Fibroblast of peridontal ligament (primary cell): Measurements from ENCODE around the gene ZNF18.
"Not testable (repeated sequence)": the region's sequence is repeated elsewhere in the genome, so short reads cannot be mapped to it uniquely, and the experiment has no call there.

Experiments used
- DNase-seq: peaks from one replicate; pipeline ENCODE4 v3.0.0-alpha.2; 2010; ENCODE audit errors: extremely low read depth

Gene ZNF18

DNA sequence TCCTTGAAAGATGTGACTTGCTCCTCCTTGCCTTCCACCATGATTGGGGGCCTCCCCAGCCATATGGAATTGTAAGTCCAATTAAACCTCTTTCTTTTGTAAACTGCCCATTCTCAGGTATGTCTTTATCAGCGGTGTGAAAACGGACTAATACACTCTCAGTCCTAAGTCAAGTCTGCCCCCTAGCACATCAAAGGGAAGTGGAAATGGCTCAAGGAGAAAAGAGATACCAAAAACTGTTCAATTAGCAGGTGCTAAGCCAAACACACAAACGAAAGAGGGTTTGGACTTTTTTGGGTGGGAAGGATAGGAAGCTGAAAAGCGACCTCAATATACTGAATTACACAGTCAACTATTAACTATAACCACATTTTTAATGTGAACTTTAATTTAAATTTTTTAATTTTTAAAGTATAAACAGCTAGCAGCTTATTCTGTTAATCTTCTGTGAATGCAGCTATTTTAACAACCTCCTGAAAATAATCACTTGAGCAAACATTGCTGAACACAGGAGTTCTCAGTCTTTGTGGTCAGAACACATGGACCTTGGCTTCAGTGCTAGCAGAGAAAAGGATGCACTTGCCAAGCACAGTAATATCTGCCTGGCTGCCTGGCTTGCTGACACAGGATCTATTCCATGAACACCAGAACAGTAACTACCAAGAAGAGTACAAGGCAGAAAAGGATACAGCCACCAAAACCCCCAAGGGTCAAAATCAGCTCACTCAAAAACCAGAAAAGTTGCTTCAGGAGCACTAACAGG, 10.9 kb downstream of the ZNF18 start:
- DNase-seq: peak; percentile 60

GRCh38 chr17:11981862-11982261, 15.4 kb downstream of the ZNF18 start:
- DNase-seq: no peak

- peak; percentile 11 for DNase-seq
Observed at GRCh38 chr17:11980813-11981212, 16.5 kb downstream of the ZNF18 start.

GRCh38 chr17:11979795-11980194, 17.5 kb downstream of the ZNF18 start:
- DNase-seq: no peak

GRCh38 chr17:11972741-11973140, 24.5 kb downstream of the ZNF18 start:
- not testable (repeated sequence) for DNase-seq

DNA sequence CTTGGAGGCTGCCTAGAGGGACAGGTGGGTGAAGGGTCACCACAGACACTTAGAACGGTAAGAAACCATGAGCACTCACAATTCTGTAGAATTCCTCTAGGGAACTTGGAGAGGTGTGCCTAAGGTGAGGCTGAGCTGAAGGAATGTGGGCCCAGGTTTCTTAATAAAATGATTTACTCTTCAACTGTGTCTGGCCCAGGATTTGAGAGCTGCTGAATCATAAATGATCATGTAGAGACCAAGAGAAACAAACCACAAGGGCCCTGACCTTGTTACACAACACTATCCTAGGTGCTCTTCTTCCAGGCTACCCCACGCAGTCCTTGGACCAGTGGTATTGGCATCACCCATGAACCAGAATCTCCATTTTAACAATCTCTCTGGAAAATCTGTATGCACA, 27.7 kb downstream of the ZNF18 start:
- no peak for DNase-seq

- no peak for DNase-seq
Observed at GRCh38 chr17:11954936-11955335, 42.3 kb downstream of the ZNF18 start.

- DNase-seq: peak; percentile 1
Observed at GRCh38 chr17:11953924-11954323, 43.4 kb downstream of the ZNF18 start.

DNA sequence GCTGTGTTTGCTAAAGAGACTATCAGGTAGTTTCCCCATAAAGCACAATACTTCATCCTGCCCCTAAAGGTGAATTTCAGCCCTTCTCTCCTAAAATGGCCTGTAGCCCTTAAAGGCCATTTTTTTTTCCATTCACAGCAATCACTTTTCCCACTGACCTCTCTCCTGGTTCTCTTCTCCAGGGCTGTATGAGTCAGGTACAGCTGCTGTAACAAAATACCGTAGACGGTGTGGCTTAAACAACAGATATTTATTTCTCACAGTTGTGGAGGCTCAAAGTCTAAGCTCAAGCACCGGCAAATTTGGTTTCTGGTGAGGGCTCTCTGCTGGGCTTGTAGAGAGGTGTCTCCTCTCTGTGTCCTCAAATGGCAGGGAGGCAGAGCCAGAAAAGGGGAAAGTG, 44.7 kb downstream of the ZNF18 start:
- DNase-seq: no peak

DNA sequence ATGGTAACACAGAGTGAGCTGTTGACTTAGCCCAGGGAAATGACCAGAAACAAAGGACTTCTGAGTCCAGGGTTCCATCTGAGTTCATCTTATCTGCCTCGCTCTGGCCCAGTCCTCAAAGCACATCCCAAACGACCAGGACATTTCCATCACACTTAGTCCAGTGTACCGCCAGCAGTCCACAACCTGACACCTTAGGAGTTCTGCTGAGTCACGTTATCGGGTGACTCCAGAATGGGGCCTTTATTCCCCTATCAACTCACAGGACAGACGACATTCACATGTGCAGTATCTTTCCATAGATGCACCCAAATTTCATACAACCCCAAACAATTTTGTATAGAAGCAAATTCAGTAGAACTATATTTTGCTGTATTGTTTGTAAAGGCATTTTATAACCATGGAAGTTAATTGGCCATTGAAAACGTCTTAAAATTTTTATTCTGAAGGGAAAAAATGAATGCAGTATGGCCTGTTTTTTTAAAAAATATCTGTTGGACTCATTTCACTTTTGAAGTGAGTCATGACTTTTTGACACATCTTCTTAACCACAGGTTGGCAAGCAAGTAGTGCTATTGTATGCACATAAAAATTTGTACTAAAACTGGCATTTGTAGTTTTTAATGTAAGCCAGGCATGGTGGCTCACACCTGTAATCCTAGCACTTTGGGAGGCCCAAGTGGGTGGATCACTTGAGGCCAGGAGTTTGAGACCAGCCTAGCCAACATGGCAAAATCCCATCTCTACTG, 46.3 kb downstream of the ZNF18 start:
- peak; percentile 5 for DNase-seq

DNA sequence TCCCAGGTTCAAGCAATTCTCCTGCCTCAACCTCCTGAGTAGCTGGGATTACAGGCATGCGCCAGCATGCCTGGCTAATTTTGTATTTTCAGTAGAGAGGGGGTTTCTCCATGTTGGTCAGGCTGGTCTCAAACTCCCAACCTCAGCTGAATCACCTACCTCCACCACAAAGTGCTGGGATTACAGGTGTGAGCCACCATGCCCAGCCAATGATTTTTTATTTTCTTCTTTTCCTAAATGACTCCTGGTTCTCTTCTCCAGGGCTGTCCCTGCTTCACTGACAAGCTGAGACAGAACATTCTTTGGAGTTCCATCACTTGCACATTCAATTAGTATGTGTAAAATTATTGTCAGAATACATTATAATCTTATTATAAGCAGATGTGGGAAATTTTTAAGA, 47.7 kb downstream of the ZNF18 start:
- DNase-seq: not testable (repeated sequence)

DNA sequence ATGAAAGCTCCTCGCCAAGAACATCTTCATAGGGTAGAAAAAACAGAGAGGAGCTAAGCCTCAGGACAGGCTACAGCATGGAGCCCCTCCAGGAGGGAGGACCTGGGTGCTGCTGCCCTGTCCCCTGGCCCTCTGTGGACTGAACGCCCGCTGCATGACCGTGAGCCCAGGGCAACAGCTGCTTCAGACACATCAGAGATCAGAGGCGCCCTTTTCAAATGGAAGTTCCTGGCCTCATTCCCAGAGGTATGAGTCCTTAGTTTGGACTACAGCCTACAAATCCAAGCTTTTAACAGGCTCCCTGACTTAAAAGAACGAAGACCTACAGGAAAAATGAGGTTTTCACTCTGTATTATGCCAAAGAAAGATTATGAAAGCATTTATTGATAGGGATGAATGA, 48.5 kb downstream of the ZNF18 start:
- DNase-seq: peak; percentile 54

DNA sequence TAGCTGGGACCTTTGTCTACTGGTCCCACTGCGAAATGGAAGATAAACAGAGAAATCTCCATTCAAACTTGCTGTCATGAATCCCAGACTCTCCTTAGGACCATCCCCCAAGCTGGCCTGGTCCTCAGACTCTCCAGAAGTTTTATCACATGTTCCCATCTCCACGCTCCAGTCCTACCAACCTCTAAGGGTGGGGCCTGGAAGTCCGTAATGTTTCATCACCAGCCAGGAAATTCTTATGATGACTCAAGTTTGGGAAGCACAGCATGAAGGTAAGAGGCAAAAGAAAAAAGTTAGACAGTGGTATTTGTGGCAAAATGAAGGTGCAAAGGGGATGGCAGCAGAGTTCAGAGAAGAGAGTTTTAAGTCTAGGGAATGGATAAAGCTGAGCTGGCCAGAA, 52.7 kb downstream of the ZNF18 start:
- no peak for DNase-seq

GRCh38 chr17:11943759-11944347, 53.4 kb downstream of the ZNF18 start:
- DNase-seq: no peak

GRCh38 chr17:11943086-11943485, 54.2 kb downstream of the ZNF18 start:
- DNase-seq: not testable (repeated sequence)

DNA sequence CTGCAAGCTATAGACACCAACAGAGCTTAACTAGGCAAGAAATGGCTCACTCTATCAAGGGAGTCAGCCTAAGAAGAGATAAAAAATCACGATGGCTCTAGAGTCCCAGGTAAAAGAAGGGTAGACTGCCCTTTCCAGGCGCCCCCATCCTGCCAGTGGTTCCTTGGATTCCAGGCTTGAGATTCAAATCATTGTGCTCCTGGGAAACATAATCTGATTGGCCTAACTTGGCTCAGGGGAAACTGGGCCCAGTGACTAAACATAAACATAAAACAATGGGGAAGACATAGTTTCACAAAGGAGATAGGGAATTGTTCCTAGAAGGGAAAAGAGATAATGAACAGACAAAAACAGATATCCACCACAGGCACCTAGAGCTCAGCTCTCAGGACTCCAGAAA, 56.4 kb downstream of the ZNF18 start:
- DNase-seq: no peak

DNA sequence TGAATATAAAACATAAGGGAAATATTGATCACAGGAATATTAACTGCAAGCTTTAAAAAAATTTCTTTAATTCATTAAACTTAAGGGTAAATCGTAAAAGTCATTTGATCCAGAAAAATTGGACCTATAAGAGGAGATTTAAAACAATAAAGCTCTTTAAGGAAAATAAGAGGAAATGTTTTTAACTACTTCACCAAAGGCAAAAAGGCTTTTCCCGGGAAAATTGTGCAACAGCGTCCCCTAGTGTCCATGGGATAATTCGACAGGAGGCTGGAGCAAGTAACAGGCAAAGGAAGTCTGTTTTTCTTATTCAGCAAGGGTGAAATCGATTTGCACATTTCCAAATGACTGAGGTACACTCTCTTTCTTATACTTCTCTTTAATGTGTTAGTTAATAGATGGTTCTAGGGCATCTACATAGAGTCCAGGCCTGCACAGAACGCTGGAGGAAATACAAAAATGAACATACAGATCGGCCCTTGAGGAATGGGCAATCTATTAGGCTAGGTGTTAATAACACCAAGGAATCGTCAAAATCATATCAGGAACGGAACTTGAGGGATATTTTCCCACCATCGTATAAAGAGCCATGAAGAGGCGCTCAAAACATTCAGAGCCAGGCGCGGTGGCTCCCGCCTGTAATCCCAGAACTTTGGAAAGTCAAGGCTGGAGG, 61.4 kb downstream of the ZNF18 start:
- DNase-seq: peak; percentile 4

- DNase-seq: no peak
Observed at GRCh38 chr17:11932337-11932898, 64.9 kb downstream of the ZNF18 start.

DNA sequence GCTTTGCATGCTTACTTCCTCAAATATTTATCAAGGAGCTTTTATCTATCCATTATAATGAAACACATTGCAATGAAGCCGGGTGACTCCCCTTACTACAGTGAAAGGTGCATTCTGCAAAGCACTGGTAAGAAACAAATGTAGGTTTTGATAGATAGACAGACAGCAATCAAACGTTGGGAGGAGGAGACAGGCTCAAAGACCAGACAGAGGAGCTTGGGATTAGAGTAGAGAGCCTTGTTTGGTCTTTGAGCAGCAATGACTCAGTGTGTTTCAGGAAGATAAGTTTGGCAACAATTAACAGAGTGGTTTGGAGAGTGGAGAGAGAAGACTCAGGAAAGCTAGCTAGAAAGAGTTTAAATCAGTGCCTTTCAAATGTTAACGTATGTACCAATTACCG, 68.8 kb downstream of the ZNF18 start:
- DNase-seq: no peak
